PC-3 (cell line): ENCODE results near the gene ZNF497.

Source experiments
- CTCF ChIP-seq: fragments of 300-600 bp; sonication (generic); conservative IDR thresholded peaks from 2 replicates; pipeline ENCODE4 v1.5.1; 2017; ENCODE audit warnings: antibody characterized with exemption, low read depth, mild to moderate bottlenecking, low read length
- EZH2 ChIP-seq: fragments of 300-600 bp; sonication (generic); IDR thresholded peaks from one replicate; pipeline ENCODE4 v1.6.1; 2017; ENCODE audit warnings: antibody characterized with exemption, mild to moderate bottlenecking, low read length; ENCODE audit not compliant: unreplicated experiment

DNA sequence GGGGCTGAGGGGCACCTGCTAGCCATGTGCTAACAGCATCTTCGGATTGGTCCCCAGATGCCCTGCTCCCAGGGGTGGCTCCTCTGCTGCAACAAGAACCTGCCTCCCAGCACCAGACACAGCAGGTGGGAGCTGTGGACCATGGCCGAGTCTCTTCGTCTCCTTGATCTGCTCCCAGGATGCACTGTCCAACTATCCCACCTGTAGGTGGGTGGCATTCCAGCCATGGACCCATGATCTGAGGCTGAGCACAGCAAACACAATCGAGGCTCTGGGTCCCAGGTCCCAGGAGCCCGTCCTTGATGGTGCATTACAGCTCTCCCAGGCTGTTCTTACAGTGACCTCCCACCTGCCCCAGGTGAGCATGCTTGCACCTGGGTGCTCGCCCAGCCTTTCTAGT is 16.7 kb upstream of the ZNF497 start:
- TF ChIP-seq CTCF (no peak), EZH2 (no peak)
